Neural progenitor cell (in vitro differentiated cells): ENCODE data around the gene TXN. TPM values are rescaled to one million over a fixed set of nuclear protein-coding genes. Genes with fewer than 3 reads are reported as not detected.
A peak's percentile ranks its signal among the peaks of the same experiment; 100 is the strongest.

Experiments
- DNase-seq: peaks from one replicate; pipeline ENCODE4 v3.0.0-alpha.2; 2016; ENCODE audit warnings: low spot score
- H2AFZ ChIP-seq: fragments of 200-600 bp; sonication (generic); replicated peaks from 2 replicates; pipeline ENCODE4 v1.6.1; 2016; ENCODE audit warnings: antibody characterized with exemption
- H3F3A ChIP-seq: fragments of 200-600 bp; sonication (generic); 2 replicates; pipeline ENCODE4 v1.6.1; 2016; ENCODE audit warnings: antibody characterized with exemption, low read depth
- H3K27ac ChIP-seq: fragments of 200-600 bp; sonication (generic); 2 replicates; pipeline ENCODE4 v1.5.1; 2016; ENCODE audit warnings: mild to moderate bottlenecking
- H3K27me3 ChIP-seq: fragments of 200-600 bp; sonication (generic); 2 replicates; pipeline ENCODE4 v1.6.1; 2016; ENCODE audit warnings: mild to moderate bottlenecking, moderate library complexity
- H3K36me3 ChIP-seq: fragments of 200-600 bp; sonication (generic); 2 replicates; pipeline ENCODE4 v1.5.1; 2016
- H3K4me1 ChIP-seq: fragments of 200-600 bp; sonication (generic); 2 replicates; pipeline ENCODE4 v1.6.1; 2016; ENCODE audit warnings: mixed run types
- H3K4me2 ChIP-seq: fragments of 200-600 bp; sonication (generic); 2 replicates; pipeline ENCODE4 v1.6.1; 2016
- H3K4me3 ChIP-seq: fragments of 200-600 bp; sonication (generic); 2 replicates; pipeline ENCODE4 v1.5.1; 2016
- H3K79me2 ChIP-seq: fragments of 200-600 bp; sonication (generic); 2 replicates; pipeline ENCODE4 v1.6.1; 2016; ENCODE audit warnings: low read depth
- H3K9ac ChIP-seq: fragments of 200-600 bp; sonication (generic); 2 replicates; pipeline ENCODE4 v1.6.1; 2016
- H3K9me3 ChIP-seq: fragments of 200-600 bp; sonication (generic); 2 replicates; pipeline ENCODE4 v1.5.1; 2016; ENCODE audit warnings: low read depth
- H4K20me1 ChIP-seq: fragments of 200-600 bp; sonication (generic); 2 replicates; pipeline ENCODE4 v1.6.1; 2016; ENCODE audit warnings: low read depth
- H3K27ac Mint-ChIP-seq: 3 replicates; pipeline ENCODE4 v1.8.0; 2021; ENCODE audit warnings: mixed read lengths
- H3K27me3 Mint-ChIP-seq: 2 replicates; pipeline ENCODE4 v1.8.0; 2022; ENCODE audit warnings: low read depth, mild to moderate bottlenecking, inconsistent platforms, moderate library complexity, mixed read lengths; ENCODE audit not compliant: insufficient read depth
- H3K36me3 Mint-ChIP-seq: 3 replicates; pipeline ENCODE4 v1.8.0; 2021; ENCODE audit warnings: mixed read lengths
- H3K4me1 Mint-ChIP-seq: 3 replicates; pipeline ENCODE4 v1.8.0; 2021; ENCODE audit warnings: mixed read lengths
- H3K4me3 Mint-ChIP-seq: 3 replicates; pipeline ENCODE4 v1.8.0; 2021; ENCODE audit warnings: mild to moderate bottlenecking, moderate library complexity, mixed read lengths
- H3K9me3 Mint-ChIP-seq: 3 replicates; pipeline ENCODE4 v1.8.0; 2020; ENCODE audit warnings: mixed read lengths
- CTCF ChIP-seq: fragments of 200-600 bp; sonication (generic); IDR thresholded peaks from 2 replicates; pipeline ENCODE4 v1.5.1; 2017; ENCODE audit warnings: antibody characterized with exemption, mild to moderate bottlenecking
- EZH2 ChIP-seq: fragments of 200-600 bp; sonication (generic); IDR thresholded peaks from 2 replicates; pipeline ENCODE4 v1.6.1; 2017; ENCODE audit warnings: antibody characterized with exemption, mild to moderate bottlenecking, moderate library complexity
- EZH2phosphoT487 ChIP-seq: fragments of 200-600 bp; sonication (generic); IDR thresholded peaks from 2 replicates; pipeline ENCODE4 v1.6.1; 2017; ENCODE audit warnings: antibody characterized with exemption
- total RNA-seq: library from RNA; depleted of rRNA; stranded (reverse); fragments of >200 nt; gene quantifications from 2 replicates; pipeline ENCODE4 v1.2.3, GENCODE V29; 2015; ENCODE audit warnings: low replicate concordance

TXN gene
- total RNA-seq, result 173 and 252 TPM in 2 replicates

GRCh38 chr9:110256380-110257096 lies at the start of gene TXN:
TSS of gene TXN (minus strand) at chr9:110256507. CDS start at chr9:110256435, 72 bp downstream.
- peak within 1 kb of the TSS; percentile 62 for H3K27ac ChIP-seq
- peak; percentile 94 for DNase-seq

GRCh38 chr9:110303133-110303532 lies 46.8 kb upstream of the TXN start:
- Histone ChIP-seq H3K36me3 (no peaks in the 10 kb centered on the region), H3K27me3 (no peaks in the 10 kb centered on the region), H3K9ac (no peak overlapping the region), H3K4me1 (no peaks in the 10 kb centered on the region), H3K79me2 (no peaks in the 10 kb centered on the region), H3F3A (no peaks in the 10 kb centered on the region), H3K4me2 (no peak overlapping the region), H2AFZ (no peak overlapping the region), H4K20me1 (no peaks in the 10 kb centered on the region), H3K4me3 (no peak overlapping the region), H3K27ac (no peak overlapping the region), H3K9me3 (no peaks in the 10 kb centered on the region)
- Mint-ChIP-seq H3K4me1 (no peaks in the 10 kb centered on the region), H3K36me3 (no peaks in the 10 kb centered on the region), H3K9me3 (no peaks in the 10 kb centered on the region), H3K4me3 (no peak overlapping the region), H3K27ac (no peak overlapping the region), H3K27me3 (peaks cover 4% of the 10 kb centered on the region)
- TF ChIP-seq EZH2 (no peak), EZH2phosphoT487 (no peak), CTCF (no peak)
- DNase-seq, result no peak

More at GRCh38 chr9:110256380-110257096, at the start of gene TXN:
- TF ChIP-seq EZH2, result peak; percentile 44
- TF ChIP-seq CTCF, result no peak
- TF ChIP-seq EZH2phosphoT487, result no peak
- H3K27ac Mint-ChIP-seq, result peak within 1 kb of the TSS; percentile 91
- H3K9me3 ChIP-seq, result no peaks in the 10 kb centered on the region
- H3F3A ChIP-seq, result peaks cover 16% of the 10 kb centered on the region
- H3K4me1 ChIP-seq, result peaks cover 17% of the 10 kb centered on the region
- H3K4me1 Mint-ChIP-seq, result peaks cover 31% of the 10 kb centered on the region
- peak within 1 kb of the TSS; percentile 99 for H3K4me3 Mint-ChIP-seq
- peak within 1 kb of the TSS; percentile 98 for H2AFZ ChIP-seq
- H3K4me2 ChIP-seq, result peak within 1 kb of the TSS; percentile 88
- peaks cover 3% of the 10 kb centered on the region for H3K36me3 Mint-ChIP-seq
- peak within 1 kb of the TSS; percentile 99 for H3K4me3 ChIP-seq
- peaks cover 48% of the 10 kb centered on the region for H3K79me2 ChIP-seq
- peaks cover 2% of the 10 kb centered on the region for H3K9me3 Mint-ChIP-seq
- H3K36me3 ChIP-seq, result no peaks in the 10 kb centered on the region
- peaks cover 2% of the 10 kb centered on the region for H3K27me3 Mint-ChIP-seq
- peak within 1 kb of the TSS; percentile 70 for H3K9ac ChIP-seq
- H3K27me3 ChIP-seq, result no peaks in the 10 kb centered on the region
- H4K20me1 ChIP-seq, result peaks cover 41% of the 10 kb centered on the region

- TF ChIP-seq EZH2phosphoT487 (no peak), EZH2 (no peak), CTCF (no peak)
Observed at GRCh38 chr9:110298043-110298605, 41.8 kb upstream of the TXN start.

More at GRCh38 chr9:110298043-110298605, 41.8 kb upstream of the TXN start:
- no peaks in the 10 kb centered on the region for H3K79me2 ChIP-seq
- H4K20me1 ChIP-seq, result no peaks in the 10 kb centered on the region
- H3K4me1 Mint-ChIP-seq, result no peaks in the 10 kb centered on the region
- H3K27me3 Mint-ChIP-seq, result peaks cover 2% of the 10 kb centered on the region
- no peaks in the 10 kb centered on the region for H3K36me3 Mint-ChIP-seq
- H3K9me3 ChIP-seq, result no peaks in the 10 kb centered on the region
- no peak overlapping the region for H3K27ac ChIP-seq
- no peaks in the 10 kb centered on the region for H3K9me3 Mint-ChIP-seq
- no peaks in the 10 kb centered on the region for H3K27me3 ChIP-seq
- peak overlapping the region; percentile 76 for H2AFZ ChIP-seq
- no peak overlapping the region for H3K4me2 ChIP-seq
- H3K4me3 ChIP-seq, result no peak overlapping the region
- no peaks in the 10 kb centered on the region for H3F3A ChIP-seq
- H3K9ac ChIP-seq, result no peak overlapping the region
- H3K36me3 ChIP-seq, result no peaks in the 10 kb centered on the region
- H3K27ac Mint-ChIP-seq, result no peak overlapping the region
- DNase-seq, result no peak
- H3K4me1 ChIP-seq, result no peaks in the 10 kb centered on the region
- no peak overlapping the region for H3K4me3 Mint-ChIP-seq
